GM21526 (cell line): Measurements from ENCODE around the gene FBXO9.
A peak's percentile ranks its signal among the peaks of the same experiment; 100 is the strongest.

ENCODE experiments used
- ATAC-seq: cut with Tn5 transposase; IDR thresholded peaks from one replicate; pipeline ENCODE4 v1.9.1; 2021; ENCODE audit warnings: moderate library complexity; ENCODE audit not compliant: unreplicated experiment, low FRiP score

FBXO9 gene

DNA sequence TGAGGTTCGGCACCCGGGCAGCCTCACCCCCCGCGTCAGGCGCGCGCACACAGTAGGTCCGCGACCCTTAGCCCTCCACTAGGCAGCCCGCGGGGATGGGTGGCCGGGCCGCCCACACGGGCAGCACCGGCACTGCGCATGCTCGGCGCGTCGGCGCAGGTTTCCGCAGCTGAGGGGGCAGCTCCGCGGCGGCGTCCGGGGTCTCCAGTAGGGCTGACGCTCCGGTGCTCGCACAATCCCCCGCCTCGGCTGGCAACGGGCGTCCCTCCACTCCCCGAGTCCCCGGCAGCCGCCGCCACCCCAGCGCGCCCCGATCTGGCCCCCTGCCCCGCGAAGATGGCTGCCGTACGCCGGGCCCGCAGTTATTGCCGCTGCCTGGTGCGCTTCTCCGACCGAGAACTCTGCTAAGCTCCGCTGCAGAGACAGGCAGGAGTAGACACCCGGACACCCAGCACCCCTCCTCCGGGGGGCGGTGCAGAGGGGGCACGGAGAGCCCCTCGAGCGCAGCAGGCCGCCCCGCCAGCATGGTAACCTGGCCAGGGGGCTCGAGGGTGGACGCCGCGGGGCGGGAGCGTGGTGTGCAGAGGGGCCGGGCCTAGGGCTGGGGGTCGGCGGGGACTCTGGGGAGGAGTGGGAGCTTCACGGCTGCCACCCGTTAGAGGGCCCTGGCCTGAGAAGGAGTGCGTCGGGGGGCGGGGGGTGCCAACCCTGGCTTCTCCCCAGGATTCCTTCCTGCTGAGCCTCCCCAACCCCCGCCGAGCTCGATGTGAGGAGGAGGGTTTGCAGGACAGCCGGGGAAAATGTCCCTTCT, at the start of gene FBXO9:
Gene FBXO9 (plus strand): TSS at position 139 of the 811 bp plus-strand sequence. CDS start 386 bp downstream, at position 525.
- ATAC-seq, result peak; percentile 46

DNA sequence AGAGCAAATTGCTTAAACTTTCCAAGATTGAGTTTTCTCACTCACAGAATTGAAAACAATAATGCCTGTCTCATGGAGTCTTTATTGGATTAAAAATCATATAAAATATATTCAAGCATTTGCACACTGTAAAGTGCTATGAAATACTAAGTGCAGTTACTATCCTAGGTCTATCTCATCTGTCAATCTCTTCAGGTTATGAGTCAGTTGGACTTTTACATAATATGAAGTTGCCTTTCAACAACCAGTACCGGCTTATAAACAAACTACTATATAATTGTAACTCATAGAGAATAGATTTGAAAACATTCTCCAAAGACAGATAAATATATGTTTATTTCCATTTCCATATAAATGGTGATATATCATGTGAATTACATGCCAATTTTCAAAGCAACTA, 49.7 kb upstream of the FBXO9 start:
- no peak for ATAC-seq

DNA sequence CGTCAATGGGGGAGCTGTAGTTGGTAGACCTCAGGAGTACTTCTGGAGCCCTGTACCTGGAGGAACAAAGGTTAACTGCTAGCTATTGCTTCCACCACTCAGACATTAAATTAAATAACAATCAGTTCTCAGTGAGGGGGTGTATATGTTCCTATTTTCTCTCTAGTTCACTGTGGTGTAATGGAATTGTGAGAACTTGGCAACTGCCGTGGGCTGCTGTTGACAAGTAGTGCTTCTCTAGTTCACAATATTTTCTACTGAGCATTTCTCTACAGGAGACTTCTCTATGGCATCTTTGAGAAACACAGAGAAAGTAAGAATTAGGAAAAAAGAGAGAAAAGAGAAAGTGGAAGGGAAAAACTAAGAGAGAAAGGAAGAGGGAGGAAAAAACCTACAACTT, 46.8 kb upstream of the FBXO9 start:
- ATAC-seq, result no peak

DNA sequence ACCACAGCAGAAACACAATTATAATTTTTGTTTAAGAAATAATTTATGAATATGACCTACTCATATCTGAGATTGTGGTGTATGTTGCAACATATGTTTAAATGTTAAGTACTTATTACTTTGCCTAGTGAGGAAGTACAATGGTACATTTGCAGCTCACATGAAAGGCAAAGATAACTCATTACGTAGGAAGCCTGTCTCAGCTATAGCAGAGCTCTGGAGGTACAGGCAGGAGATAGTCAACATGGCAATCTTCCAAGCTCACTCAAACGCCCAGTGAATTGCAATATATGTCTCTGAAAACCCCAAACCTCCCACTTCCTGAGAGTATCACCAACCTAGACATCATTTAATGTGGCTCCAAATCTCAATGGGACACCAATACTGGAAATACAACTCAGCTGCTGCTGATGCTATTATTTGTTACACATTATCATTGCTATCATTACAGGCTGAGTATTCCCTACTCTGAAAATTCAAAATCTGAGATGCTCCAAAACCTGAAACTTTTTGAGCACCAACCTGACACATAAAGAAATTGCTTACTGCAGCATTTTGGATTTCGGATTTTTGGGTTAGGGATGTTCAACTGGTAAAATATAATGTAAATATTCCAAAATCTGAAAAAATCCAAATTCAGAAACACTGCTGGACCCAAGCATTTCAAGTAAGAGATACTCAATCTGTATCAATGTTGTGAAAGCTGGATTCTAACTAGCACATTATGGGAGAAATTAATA, 45.0 kb upstream of the FBXO9 start:
- no peak for ATAC-seq

DNA sequence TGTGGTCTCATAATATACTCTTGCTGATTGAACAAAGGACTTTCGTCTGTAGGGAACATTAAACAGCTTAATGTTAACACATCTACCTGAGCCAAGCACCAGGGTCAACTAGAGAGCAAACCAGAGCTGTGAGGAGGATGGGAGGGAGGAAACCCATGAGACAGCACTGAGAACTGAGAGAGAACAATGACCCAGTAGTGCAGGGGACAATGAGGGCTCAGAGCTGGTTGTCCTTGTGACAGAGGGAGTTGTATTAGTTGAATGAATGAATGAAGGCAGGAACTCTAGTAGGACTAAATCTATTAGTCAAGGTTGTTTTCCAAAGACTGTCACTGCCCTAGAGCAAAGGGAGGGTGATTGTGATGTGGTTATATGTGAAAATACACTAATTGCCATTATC, 41.9 kb upstream of the FBXO9 start:
- no peak for ATAC-seq

DNA sequence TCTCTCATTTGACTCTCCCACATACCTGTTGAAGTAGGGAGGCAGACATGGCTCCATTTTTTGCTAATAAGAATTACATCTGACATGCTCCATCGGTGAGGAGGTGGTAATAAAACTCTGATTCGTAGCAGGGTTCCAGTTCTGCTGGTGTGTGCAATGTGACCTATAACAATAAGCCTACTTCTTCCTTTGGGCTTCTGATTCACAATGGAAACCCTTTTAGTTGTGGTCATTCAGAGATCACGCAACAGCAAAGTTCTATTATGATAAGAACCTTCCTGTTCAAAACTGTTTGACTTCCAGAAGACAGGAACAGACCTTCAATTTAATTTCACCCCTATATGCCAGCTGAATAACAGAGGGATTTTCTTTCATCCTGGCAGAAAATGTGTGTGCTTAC, 38.7 kb upstream of the FBXO9 start:
- ATAC-seq, result no peak

DNA sequence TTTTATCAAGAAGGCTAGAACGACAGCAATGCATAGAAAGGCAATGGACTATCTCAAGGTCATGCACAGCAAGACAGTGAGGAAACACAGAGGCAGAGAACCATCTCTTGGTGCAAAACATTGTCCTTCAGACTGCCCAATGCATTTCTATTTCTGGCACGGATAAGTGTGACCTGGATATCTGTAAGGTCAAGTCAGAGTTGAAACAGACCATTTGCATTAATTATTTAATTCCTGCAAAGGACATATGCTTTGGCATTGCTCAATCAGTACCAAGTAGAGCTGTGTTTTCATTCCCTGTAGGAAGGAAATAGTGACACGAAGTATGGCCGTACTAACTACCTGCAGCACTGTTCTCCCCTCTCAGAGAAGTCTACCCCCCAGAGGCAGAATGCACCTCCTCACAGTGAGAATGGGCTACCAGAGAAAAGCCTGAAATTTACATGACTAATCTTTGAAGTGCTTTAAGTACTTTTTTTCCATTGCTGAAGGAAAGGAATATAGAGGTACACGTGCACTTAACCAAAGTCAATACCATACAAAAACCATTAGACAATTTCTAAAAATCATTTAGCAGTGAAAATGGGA, 38.0 kb upstream of the FBXO9 start:
- no peak for ATAC-seq

DNA sequence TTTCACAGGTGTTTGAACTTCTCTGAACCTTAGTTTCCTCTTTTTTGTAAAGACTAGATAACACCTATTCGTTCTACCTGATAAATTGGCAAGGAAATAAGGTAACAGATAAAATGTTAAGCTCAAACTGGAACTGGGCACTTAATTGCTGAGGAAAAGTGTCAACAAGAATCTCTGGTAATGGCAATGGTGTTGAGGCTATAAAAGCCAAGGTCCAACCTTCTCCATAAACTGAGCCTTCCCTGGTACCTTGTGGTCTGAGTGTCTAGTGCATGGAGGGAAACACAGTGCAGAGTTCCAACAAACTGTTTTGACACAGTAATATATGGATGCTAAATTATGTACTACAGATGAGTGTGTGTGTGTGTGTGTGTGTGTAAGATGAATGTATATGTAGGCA, 36.7 kb upstream of the FBXO9 start:
- ATAC-seq, result no peak

DNA sequence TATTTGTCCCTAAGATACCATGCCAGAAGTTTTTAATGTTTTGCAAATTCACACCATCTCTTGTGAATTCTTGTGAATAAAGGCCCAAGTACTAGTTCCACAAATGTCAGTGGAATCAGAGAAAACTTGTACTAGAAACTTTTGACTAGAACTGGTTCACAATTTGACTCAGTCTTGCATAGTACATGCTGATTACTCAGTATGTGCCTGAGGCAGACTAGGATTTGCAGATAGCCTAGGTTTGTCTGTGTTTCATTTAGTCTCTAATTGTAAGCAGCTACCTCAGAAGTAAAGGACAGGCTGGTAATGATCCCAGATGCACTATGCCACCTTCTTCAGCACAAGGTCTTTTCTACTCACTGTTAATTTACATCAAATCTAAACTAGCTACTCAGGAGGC, 35.9 kb upstream of the FBXO9 start:
- no peak for ATAC-seq

DNA sequence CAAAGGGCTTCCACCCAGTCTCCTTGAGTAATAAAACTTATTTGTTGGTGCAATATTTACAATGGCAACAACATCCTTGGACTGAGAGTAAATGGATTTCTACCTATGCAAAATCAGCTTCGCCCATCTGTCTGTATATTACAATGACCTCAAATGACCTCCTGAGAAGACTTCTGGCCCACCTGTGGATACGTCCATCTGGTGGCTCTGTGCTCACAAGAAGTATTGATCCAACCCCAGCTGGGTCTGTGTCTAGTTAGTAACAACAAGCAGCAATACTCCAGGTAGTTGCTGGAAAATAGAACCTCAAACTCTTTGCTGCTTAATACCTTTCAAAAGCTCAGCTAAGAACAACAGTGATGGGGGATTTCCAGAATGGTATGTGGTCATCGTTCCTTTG, 35.4 kb upstream of the FBXO9 start:
- no peak for ATAC-seq

DNA sequence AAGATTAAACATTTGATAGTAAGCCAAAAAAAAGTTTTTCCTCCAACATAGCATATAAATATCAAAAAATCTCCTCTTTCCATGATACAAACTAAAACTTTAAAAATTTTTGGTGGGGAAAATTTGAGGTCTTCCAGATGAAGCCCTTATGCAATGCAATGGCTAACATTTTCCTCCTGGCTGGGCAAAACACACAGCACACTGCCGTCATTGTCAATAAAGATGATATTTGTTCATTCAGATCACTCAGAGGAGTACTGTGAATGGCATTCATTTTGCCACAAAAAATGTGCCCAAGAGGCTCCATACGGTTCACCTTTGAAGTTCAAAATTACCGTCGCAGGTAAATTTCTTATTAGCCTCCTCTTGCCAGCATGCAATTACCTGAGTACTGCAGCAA, 33.9 kb upstream of the FBXO9 start:
- no peak for ATAC-seq

DNA sequence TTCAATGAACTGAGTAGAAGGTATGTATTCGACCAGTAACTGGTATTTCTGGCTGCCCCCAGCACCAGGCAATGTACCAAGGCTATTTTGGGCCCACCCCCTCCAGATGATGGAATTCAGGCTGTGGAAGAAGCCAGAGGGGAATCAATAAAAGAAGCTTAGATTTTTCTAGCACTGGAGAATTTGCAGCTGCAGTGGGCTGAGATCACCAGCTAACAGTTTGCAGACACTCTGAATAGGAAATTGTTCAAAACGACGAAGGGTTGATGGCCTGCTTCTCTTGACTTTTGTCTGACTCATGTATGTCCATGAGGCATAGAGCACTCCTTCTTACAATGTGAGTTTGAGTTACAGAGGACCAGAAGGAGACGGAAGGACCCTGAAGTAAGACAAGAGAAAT, 32.4 kb upstream of the FBXO9 start:
- ATAC-seq, result no peak

DNA sequence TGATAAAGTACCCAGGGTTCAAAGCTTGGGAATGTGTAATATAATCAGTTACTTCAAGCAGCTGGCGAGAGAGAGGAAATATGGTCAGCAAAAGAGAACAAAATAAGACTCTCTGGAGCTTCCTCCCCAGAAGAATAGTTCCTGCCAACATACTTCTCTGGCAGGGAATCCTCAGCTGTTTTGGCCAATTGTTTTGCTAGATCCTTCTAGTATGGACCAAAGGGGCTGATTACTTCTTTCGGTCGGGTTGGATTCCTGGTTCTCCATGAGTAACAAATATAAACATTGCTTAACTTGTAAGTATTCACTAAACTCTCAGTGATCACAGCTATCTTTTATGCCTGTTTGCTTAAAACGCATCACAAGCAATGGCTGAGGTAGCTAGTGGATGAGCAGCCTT, 31.4 kb upstream of the FBXO9 start:
- ATAC-seq, result no peak

DNA sequence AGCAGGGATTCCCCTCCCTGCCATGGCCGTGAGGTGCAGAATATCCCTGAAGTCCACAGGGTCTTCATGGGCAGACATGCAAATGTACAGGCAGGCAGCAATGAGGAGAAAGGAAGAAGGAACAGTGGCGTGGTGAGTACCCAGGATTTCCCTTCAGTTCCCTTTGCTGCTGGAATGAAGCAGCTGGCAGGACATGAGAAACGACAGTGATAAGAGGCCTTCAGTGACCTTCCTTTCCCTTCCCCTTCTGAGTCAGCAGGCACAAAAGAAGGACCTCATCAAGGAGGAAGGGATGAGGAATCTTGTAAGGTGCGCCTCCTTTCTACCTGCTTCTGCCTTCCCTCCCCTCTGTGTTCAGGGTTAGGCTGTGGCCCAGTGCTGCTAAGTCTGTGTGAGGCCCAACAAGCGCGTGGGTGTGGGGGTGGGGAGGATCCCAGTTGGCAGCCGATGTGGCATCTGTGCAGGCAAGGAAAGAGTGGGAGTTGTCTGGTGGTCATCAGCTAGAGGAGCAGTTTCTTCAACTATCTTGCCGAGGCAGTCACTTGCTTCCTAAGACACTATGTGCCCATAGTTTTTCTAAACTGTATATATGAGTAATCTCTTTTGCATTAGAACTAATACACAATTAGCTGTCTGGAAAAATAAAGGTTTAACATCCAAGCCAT, 29.5 kb upstream of the FBXO9 start:
- no peak for ATAC-seq

DNA sequence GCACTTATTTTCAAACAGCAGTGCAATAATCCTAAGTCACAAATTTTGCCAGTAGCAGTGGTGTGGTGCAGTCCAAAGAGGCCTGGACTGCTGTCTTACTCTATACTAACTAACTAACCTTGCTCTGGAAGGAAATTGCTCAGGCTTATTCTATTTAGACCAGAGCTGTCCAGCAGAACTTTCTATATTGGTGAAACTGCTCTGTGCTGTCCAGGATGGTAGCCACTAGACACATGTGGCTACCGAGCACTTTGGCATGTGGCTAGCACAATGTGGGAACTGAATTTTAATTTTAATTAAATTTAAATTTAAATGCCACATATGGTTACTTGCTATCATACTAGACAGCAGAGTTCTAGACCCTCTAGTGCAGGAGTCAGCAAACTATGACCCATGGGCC, 27.1 kb upstream of the FBXO9 start:
- no peak for ATAC-seq

DNA sequence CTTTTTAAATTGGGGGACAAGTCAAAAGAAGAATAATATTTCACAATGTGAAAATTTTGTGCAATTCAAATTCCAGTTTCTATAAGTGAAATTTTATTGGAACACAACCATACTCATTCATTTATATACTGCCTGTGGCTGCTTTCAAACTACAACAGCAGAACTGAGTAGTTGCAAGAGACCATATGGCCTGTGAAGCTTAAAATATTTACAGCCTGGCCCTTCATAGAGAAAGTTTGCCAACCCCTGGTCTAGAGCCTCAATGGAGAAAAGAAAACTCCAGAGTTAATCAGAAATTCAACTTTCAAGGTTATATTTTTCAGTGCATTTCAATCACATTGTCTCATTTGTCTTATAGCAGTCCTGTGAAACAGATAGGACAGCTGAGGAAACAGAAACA, 26.6 kb upstream of the FBXO9 start:
- no peak for ATAC-seq

DNA sequence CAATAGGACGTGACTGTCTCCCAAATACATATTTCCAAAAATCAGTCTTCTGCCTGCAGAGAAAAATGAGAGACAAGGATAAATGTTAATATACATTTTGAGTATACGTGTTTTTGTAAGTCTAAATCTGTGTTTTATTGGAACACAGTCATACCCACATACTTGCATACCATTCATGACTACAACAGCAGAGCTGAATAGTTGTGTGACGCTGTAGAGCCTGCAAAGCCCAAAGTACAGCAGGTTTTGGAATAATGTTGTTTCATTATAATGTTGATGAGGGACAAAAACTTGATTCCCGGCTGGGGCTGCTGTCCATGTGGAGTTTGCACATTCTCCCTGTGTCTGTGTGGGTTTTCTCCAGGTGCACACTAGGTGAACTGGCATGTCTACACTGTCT, 23.8 kb upstream of the FBXO9 start:
- no peak for ATAC-seq

DNA sequence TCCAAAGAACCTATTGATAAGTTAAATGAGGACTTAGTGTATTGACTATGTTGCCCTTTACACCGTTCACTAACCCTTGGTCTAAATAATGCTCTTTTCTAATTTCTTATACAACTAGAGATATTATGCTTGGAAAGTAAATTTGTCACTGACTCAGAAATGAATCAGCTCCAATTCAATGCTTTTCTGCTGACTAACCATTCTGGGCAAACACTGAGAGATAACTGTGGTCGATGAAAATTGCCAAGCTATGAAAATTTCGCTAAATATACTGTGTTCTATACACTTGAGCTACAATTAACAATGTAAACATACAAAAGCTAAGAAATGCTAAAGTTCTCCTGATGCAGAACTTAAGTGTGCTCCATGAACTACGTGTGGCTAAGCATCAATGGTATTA, 23.1 kb upstream of the FBXO9 start:
- no peak for ATAC-seq

DNA sequence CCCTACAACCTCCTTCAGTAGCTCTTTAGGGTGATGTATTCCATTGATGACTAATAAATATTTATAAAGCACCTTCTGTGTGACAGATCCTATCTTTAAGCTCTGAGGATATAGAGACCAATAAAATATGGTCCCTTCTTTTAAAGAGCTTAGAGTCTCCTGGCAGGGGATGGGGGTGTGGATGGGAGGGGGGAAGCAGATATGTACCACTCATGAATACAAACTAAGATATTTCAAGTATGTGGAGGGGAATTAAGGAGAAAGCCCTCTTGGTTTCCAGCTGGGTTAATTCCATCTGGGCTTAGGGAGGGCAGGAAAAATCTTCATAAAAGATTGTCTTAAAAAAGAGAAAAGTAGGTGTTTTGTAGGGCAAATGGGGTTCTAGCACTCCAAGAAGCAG, 21.6 kb upstream of the FBXO9 start:
- no peak for ATAC-seq

DNA sequence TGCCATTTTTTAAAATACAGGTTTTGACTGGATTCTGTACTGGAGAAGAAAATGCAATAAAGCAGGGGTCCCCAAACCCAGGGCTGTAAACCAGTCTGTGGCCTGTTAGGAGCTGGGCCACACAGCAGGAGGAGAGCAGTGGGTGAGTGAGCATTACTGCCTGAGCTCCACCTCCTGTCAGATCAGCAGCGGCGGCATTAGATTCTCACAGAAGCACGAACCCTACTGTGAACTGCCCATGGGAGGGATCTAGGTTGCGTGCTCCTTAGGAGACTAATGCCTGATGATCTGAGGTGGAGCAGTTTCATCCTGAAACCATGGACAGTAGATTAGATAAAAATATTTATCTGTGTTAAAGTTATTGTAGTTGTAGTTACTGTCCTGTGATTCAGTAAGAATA, 21.1 kb upstream of the FBXO9 start:
- ATAC-seq, result no peak

DNA sequence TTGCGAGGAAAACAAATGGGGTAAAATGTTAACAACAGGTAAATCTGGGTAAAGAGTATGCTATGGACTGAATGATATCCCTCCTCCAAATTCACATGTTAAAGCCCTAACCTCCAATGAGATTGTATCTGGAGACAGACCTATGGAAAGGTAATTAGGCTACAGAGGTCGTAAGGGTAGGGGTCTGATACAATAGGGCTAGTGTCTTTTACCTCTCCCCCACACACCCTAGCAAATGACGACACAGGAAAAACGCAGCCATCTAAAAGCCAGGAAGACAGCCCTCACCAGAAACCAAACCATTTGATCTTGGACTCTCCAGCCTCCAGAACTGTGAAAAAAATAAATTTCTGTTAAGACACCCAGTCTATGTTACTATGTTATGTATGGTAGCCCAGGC, 20.6 kb upstream of the FBXO9 start:
- ATAC-seq, result no peak
